ENCODE results near the gene DGKI. TPM values are rescaled to one million over a fixed set of nuclear protein-coding genes. Genes with fewer than 3 reads are reported as not detected.

The DGKI gene
- total RNA-seq, 1 experiment from 2014 or later = 0.79 TPM

DNA sequence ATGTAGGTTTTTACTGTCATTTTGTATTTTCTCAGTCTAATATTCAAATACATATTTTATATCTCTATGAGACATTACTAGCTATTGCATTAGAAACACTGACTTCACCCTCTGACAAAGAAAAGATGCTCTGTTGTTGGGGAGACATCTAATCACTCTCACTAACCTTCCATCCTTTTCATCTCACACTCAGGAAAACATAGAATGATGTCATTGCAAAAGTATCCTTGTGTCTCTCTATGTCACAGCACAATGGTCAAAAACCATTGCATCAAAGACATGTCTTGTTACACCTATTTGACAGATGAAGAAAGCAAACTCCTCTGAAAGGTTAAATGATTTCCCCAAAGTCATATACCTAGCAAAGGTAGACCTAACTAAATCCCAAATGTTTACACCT, 272.0 kb downstream of the DGKI start:
- DNase-seq (ENCODE audit: low spot score) = no peak
- CTCF ChIA-PET = no interaction called here
- H3K9me3 Mint-ChIP-seq = no peaks in the 10 kb centered on the region
- H3K36me3 Mint-ChIP-seq = no peaks in the 10 kb centered on the region
- H3K27ac Mint-ChIP-seq = no peak overlapping the region
- POLR2A ChIA-PET = no interaction called here
- peaks cover 22% of the 10 kb centered on the region for H3K4me1 Mint-ChIP-seq
- H3K27me3 Mint-ChIP-seq (ENCODE audit: low read depth) = no peaks in the 10 kb centered on the region
- TF ChIP-seq ETV6 (CRISPR knock-in tag; IDR thresholded peaks at IDR 0.05) (no peak), NFYB (CRISPR knock-in tag; conservative IDR thresholded peaks at IDR 0.05; ENCODE audit: low read depth) (no peak), ZNF416 (CRISPR knock-in tag; IDR thresholded peaks at IDR 0.05) (no peak), CREM (CRISPR knock-in tag; IDR thresholded peaks at IDR 0.05) (no peak), PRRX2 (CRISPR knock-in tag; IDR thresholded peaks at IDR 0.05) (no peak), ZNF423 (CRISPR knock-in tag; IDR thresholded peaks at IDR 0.05) (no peak), ZNF138 (CRISPR knock-in tag; conservative IDR thresholded peaks at IDR 0.05) (no peak), SOX15 (CRISPR knock-in tag; IDR thresholded peaks at IDR 0.05) (no peak), GABPB1 (CRISPR knock-in tag; IDR thresholded peaks at IDR 0.05) (no peak), TEAD4 (CRISPR knock-in tag; IDR thresholded peaks at IDR 0.05) (no peak), JAZF1 (CRISPR knock-in tag; IDR thresholded peaks at IDR 0.05) (no peak), NFE2L1 (CRISPR knock-in tag; IDR thresholded peaks at IDR 0.05) (no peak), ELF4 (CRISPR knock-in tag; IDR thresholded peaks at IDR 0.05; ENCODE audit: low read depth) (no peak), GTF2I (CRISPR knock-in tag; conservative IDR thresholded peaks at IDR 0.05) (no peak), GRHL2 (CRISPR knock-in tag; IDR thresholded peaks at IDR 0.05; ENCODE audit: insufficient replicate concordance, severe bottlenecking) (no peak)
- TF ChIP-seq, protein P1, sequence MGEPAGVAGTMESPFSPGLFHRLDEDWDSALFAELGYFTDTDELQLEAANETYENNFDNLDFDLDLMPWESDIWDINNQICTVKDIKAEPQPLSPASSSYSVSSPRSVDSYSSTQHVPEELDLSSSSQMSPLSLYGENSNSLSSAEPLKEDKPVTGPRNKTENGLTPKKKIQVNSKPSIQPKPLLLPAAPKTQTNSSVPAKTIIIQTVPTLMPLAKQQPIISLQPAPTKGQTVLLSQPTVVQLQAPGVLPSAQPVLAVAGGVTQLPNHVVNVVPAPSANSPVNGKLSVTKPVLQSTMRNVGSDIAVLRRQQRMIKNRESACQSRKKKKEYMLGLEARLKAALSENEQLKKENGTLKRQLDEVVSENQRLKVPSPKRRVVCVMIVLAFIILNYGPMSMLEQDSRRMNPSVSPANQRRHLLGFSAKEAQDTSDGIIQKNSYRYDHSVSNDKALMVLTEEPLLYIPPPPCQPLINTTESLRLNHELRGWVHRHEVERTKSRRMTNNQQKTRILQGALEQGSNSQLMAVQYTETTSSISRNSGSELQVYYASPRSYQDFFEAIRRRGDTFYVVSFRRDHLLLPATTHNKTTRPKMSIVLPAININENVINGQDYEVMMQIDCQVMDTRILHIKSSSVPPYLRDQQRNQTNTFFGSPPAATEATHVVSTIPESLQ (CRISPR knock-in tag; IDR thresholded peaks at IDR 0.05) = no peak
- TF ChIP-seq, protein P2, sequence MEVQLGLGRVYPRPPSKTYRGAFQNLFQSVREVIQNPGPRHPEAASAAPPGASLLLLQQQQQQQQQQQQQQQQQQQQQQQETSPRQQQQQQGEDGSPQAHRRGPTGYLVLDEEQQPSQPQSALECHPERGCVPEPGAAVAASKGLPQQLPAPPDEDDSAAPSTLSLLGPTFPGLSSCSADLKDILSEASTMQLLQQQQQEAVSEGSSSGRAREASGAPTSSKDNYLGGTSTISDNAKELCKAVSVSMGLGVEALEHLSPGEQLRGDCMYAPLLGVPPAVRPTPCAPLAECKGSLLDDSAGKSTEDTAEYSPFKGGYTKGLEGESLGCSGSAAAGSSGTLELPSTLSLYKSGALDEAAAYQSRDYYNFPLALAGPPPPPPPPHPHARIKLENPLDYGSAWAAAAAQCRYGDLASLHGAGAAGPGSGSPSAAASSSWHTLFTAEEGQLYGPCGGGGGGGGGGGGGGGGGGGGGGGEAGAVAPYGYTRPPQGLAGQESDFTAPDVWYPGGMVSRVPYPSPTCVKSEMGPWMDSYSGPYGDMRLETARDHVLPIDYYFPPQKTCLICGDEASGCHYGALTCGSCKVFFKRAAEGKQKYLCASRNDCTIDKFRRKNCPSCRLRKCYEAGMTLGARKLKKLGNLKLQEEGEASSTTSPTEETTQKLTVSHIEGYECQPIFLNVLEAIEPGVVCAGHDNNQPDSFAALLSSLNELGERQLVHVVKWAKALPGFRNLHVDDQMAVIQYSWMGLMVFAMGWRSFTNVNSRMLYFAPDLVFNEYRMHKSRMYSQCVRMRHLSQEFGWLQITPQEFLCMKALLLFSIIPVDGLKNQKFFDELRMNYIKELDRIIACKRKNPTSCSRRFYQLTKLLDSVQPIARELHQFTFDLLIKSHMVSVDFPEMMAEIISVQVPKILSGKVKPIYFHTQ (CRISPR knock-in tag; IDR thresholded peaks at IDR 0.05) = no peak
- TF ChIP-seq, protein P3, sequence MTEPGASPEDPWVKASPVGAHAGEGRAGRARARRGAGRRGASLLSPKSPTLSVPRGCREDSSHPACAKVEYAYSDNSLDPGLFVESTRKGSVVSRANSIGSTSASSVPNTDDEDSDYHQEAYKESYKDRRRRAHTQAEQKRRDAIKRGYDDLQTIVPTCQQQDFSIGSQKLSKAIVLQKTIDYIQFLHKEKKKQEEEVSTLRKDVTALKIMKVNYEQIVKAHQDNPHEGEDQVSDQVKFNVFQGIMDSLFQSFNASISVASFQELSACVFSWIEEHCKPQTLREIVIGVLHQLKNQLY (CRISPR knock-in tag; IDR thresholded peaks at IDR 0.05) = no peak
- TF ChIP-seq, protein P4, sequence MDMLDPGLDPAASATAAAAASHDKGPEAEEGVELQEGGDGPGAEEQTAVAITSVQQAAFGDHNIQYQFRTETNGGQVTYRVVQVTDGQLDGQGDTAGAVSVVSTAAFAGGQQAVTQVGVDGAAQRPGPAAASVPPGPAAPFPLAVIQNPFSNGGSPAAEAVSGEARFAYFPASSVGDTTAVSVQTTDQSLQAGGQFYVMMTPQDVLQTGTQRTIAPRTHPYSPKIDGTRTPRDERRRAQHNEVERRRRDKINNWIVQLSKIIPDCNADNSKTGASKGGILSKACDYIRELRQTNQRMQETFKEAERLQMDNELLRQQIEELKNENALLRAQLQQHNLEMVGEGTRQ (CRISPR knock-in tag; IDR thresholded peaks at IDR 0.05) = no peak
- TF ChIP-seq, protein P5, sequence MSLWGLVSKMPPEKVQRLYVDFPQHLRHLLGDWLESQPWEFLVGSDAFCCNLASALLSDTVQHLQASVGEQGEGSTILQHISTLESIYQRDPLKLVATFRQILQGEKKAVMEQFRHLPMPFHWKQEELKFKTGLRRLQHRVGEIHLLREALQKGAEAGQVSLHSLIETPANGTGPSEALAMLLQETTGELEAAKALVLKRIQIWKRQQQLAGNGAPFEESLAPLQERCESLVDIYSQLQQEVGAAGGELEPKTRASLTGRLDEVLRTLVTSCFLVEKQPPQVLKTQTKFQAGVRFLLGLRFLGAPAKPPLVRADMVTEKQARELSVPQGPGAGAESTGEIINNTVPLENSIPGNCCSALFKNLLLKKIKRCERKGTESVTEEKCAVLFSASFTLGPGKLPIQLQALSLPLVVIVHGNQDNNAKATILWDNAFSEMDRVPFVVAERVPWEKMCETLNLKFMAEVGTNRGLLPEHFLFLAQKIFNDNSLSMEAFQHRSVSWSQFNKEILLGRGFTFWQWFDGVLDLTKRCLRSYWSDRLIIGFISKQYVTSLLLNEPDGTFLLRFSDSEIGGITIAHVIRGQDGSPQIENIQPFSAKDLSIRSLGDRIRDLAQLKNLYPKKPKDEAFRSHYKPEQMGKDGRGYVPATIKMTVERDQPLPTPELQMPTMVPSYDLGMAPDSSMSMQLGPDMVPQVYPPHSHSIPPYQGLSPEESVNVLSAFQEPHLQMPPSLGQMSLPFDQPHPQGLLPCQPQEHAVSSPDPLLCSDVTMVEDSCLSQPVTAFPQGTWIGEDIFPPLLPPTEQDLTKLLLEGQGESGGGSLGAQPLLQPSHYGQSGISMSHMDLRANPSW (CRISPR knock-in tag; conservative IDR thresholded peaks at IDR 0.05; ENCODE audit: low read depth) = no peak
- no peak overlapping the region for H3K4me3 Mint-ChIP-seq
- no peak for ATAC-seq
